Peyer's patch (tissue), 4 donors: ENCODE data around the gene TMEM131L. TPM values are rescaled to one million over a fixed set of nuclear protein-coding genes. Genes with fewer than 3 reads are reported as not detected.

Source experiments
- DNase-seq, 3 donors: peaks; one replicate each; pipeline ENCODE4 v3.0.0-alpha.2; 2017 to 2019
- H3K27ac ChIP-seq, 4 donors: fragments of 200-600 bp; sonication (generic); one replicate each; pipeline ENCODE4 v1.5.1; 2016 to 2019
- H3K27me3 ChIP-seq, 2 donors: fragments of 200-600 bp; sonication (generic); one replicate each; pipeline ENCODE4 v1.5.1; 2019
- H3K36me3 ChIP-seq, 3 donors: fragments of 200-600 bp; sonication (generic); one replicate each; pipeline ENCODE4 v1.5.1; 2016 to 2019
- H3K4me1 ChIP-seq, 4 donors: fragments of 200-600 bp; sonication (generic); one replicate each; pipeline ENCODE4 v1.5.1; 2016 to 2019
- H3K4me3 ChIP-seq, 4 donors: fragments of 200-600 bp; sonication (generic); 1 replicate in 3 of 4; 2 replicates in 1 of 4; pipeline ENCODE4 v1.5.1; 2016 to 2019; ENCODE audit warnings: mild to moderate bottlenecking in 1 of 4
- H3K9me3 ChIP-seq, 4 donors: fragments of 200-600 bp; sonication (generic); one replicate each; pipeline ENCODE4 v1.5.1; 2016 to 2019; ENCODE audit warnings: mild to moderate bottlenecking in 1 of 4
- POLR2A ChIP-seq, 2 donors: fragments of 450-650 bp; IDR thresholded peaks; one replicate each; pipeline ENCODE4 v1.5.1; 2017; ENCODE audit warnings: antibody characterized with exemption in 2 of 2, mild to moderate bottlenecking in 2 of 2, moderate library complexity in 2 of 2
- total RNA-seq, 4 donors: library from RNA; depleted of rRNA; stranded (reverse); fragments of >200 nt; gene quantifications; one replicate each; pipeline ENCODE4 v1.1.0, GENCODE V29; 2016
- TF ChIP-seq, protein P1 (sequence below), 6 experiments: fragments of 450-650 bp in 4 of 6; fragments of 200-600 bp in 2 of 6; sonication (generic) in 1 of 6; IDR thresholded peaks; one replicate each; pipeline ENCODE4 v1.5.1; 2017 to 2019; ENCODE audit warnings: antibody characterized with exemption in 6 of 6, mild to moderate bottlenecking in 3 of 6, moderate library complexity in 1 of 6

TMEM131L gene
- total RNA-seq, 4 donors from 2014 or later = 5.2 to 54.5 (median 7.0) TPM

DNA sequence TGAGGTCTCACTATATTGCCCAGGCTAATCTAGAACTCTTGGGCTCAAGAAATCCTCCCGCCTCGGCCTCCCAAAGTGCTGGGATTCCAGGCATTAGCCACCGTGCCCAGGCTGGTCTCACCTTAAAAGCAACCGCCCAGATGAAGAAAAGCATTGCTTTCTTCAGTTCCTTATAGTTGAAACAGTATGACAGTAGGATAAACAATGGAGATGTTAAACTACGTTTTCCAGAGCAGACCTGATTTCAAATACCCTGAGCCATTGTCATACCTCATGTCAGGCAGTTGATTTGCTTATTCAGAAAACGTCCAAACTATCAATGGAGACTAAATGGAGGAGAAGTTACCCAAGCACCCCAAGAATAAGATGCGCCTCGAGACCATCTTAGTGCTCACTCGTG, 26.3 kb upstream of the TMEM131L start:
- no peak overlapping the region for H3K4me3 ChIP-seq
- no peaks in the 10 kb centered on the region for H3K36me3 ChIP-seq
- H3K9me3 ChIP-seq = no peaks in the 10 kb centered on the region
- no peaks in the 10 kb centered on the region for H3K27me3 ChIP-seq
- no peak for DNase-seq
- no peak for TF ChIP-seq POLR2A (IDR thresholded peaks at IDR 0.05)
- TF ChIP-seq, protein P1, sequence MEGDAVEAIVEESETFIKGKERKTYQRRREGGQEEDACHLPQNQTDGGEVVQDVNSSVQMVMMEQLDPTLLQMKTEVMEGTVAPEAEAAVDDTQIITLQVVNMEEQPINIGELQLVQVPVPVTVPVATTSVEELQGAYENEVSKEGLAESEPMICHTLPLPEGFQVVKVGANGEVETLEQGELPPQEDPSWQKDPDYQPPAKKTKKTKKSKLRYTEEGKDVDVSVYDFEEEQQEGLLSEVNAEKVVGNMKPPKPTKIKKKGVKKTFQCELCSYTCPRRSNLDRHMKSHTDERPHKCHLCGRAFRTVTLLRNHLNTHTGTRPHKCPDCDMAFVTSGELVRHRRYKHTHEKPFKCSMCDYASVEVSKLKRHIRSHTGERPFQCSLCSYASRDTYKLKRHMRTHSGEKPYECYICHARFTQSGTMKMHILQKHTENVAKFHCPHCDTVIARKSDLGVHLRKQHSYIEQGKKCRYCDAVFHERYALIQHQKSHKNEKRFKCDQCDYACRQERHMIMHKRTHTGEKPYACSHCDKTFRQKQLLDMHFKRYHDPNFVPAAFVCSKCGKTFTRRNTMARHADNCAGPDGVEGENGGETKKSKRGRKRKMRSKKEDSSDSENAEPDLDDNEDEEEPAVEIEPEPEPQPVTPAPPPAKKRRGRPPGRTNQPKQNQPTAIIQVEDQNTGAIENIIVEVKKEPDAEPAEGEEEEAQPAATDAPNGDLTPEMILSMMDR (IDR thresholded peaks at IDR 0.05) = no peak
- peak overlapping the region in 2 of 4 donors; percentile 70 to 72 for H3K27ac ChIP-seq
- H3K4me1 ChIP-seq = peaks cover 0 to 4% (median 0%) of the 10 kb centered on the region in 4 donors

DNA sequence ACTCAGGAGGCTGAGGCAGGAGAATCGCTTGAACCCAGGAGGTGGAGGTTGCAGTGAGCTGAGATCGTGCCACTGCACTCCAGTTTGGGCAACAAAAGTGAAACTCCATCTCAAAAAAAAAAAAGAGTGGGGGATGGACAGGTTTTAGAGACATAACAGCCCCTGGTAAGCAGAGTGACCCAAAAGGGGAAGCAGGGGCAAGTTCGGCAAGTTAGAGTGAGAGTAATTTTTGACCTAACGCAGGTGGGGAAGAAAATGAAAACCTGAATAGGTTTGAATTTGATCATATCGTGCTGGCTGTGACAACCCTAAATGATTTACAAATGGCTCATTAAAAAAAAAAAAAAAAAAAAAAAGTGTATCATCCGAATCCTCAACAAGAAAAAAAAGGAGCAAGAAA, 25.7 kb upstream of the TMEM131L start:
- no peak for TF ChIP-seq POLR2A (IDR thresholded peaks at IDR 0.05)
- TF ChIP-seq, protein P1 (IDR thresholded peaks at IDR 0.05) = no peak
- Histone ChIP-seq H3K4me1 (peaks cover 0 to 4% (median 0%) of the 10 kb centered on the region in 4 donors), H3K27ac (peak overlapping the region in 1 of 4 donors; percentile 72), H3K36me3 (no peaks in the 10 kb centered on the region), H3K4me3 (no peak overlapping the region), H3K27me3 (no peaks in the 10 kb centered on the region), H3K9me3 (no peaks in the 10 kb centered on the region)
- DNase-seq = peak in 1 of 3 donors; percentile 37

DNA sequence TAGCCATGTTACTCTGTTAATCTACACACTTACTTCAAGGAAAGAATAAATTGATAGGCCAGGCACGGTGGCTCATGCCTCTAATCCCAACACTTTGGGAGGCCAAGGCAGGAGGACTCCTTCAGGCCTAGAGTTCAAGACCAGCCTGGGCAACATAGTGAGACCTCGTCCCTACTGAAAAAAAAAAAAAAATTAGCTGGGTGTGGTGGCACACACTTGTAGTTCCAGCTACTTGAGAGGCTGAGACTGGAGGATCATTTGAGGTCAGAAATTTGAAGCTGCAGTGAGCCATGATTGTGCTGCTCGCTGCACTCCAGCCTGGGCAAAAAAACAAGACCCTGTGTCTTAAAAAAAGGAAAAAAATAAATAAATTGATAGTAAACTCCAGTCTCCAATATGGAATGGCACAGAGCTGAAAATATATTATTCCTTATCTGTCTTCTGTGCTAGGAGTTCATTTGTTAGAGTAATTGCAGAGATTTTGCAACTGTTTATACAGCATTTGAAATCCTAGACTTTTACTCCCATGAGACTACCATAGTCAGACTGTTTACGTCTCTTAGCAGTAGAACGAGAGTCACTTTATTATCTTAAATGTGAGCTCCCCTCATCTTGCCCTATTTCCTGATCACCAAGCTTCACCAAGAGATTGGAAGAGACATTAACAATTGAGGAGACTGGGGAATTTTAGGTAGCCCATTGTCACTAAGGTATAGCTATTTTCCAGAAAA, 18.8 kb upstream of the TMEM131L start:
- Histone ChIP-seq H3K27ac (no peak overlapping the region), H3K27me3 (no peaks in the 10 kb centered on the region), H3K36me3 (no peaks in the 10 kb centered on the region), H3K9me3 (no peaks in the 10 kb centered on the region), H3K4me3 (no peak overlapping the region), H3K4me1 (peaks cover 0 to 5% (median 0%) of the 10 kb centered on the region in 4 donors)
- TF ChIP-seq POLR2A (IDR thresholded peaks at IDR 0.05) = no peak
- TF ChIP-seq, protein P1 (IDR thresholded peaks at IDR 0.05) = no peak
- no peak for DNase-seq

DNA sequence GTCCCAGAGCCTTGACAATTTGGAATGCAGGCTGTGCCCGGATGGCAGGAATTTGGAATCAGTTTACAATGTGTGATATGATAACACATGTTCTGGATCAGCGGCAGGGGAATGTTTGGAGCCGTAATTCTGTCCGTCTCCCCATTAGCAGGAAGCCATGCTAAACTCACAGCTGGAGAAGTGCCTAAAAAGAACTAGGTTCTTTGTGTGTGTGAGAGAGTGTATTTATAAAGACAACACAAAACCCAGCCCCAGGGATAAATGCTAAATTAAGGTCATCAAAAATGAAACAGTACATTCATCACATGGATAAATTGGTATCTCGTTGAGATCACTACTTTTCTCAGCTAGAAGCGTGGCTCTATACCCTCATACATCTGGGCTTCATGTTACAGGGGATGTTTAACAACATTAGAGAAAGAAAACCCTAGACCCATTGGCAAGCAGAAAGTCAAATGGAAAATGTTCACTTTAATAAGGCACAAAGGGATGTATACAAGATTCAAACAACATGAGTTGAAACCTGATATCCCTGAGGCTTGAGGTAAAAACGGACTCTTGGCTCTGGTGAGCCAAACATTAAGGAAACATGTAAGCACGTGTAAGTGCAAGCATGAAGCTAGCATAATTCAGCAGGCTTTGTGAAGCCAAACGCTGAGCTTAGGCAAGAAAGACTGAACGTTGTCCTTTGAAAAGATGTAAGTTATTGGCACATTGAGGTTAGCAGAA, 18.0 kb upstream of the TMEM131L start:
- Histone ChIP-seq H3K36me3 (no peaks in the 10 kb centered on the region), H3K27ac (no peak overlapping the region)

DNA sequence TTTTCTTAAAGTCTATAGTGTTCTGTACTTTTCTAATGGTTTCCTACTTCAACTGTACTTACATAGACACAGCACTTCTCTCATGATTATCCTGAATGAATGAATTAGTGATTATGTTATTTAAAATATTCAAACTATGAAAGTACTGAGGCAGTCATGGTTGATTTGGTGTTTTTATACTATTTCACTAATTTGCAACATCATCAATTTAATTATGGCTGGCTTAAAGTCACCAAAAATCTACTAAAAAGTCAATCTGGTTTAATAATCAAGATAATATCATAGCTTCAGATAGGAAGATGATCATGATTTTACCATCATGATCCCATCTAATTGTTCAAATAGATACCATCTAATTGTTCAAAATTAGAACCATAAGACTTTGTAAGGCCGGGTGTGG, 16.8 kb upstream of the TMEM131L start:
- Histone ChIP-seq H3K4me1 (peaks cover 0 to 5% (median 0%) of the 10 kb centered on the region in 4 donors), H3K27me3 (no peaks in the 10 kb centered on the region), H3K36me3 (no peaks in the 10 kb centered on the region), H3K4me3 (no peak overlapping the region), H3K9me3 (no peaks in the 10 kb centered on the region), H3K27ac (peak overlapping the region in 2 of 4 donors; percentile 52 to 67)
- TF ChIP-seq, protein P1 (IDR thresholded peaks at IDR 0.05) = no peak
- TF ChIP-seq POLR2A (IDR thresholded peaks at IDR 0.05) = no peak
- DNase-seq = no peak

More for the DNA sequence above, 18.0 kb upstream of the TMEM131L start:
- H3K4me1 ChIP-seq = peaks cover 0 to 5% (median 0%) of the 10 kb centered on the region in 4 donors
- no peaks in the 10 kb centered on the region for H3K27me3 ChIP-seq
- TF ChIP-seq POLR2A (IDR thresholded peaks at IDR 0.05) = no peak
- TF ChIP-seq, protein P1 (IDR thresholded peaks at IDR 0.05) = no peak
- no peak overlapping the region for H3K4me3 ChIP-seq
- DNase-seq = no peak
- no peaks in the 10 kb centered on the region for H3K9me3 ChIP-seq
